Smooth muscle cell (in vitro differentiated cells): ENCODE results near the gene TSSC4. TPM values are rescaled to one million over a fixed set of nuclear protein-coding genes. Genes with fewer than 3 reads are reported as not detected.

ENCODE experiments used
- DNase-seq: peaks from one replicate; lab custom pipeline; 2025; ENCODE audit not compliant: unreplicated experiment; lab: John Stamatoyannopoulos, UW
- H2AFZ ChIP-seq: fragments of 200-600 bp; sonication (generic); 2 replicates; pipeline ENCODE4 v1.6.0; 2016; ENCODE audit warnings: antibody characterized with exemption, low read depth, mild to moderate bottlenecking
- H3F3A ChIP-seq: fragments of 200-600 bp; sonication (generic); 2 replicates; pipeline ENCODE4 v1.6.0; 2017; ENCODE audit warnings: antibody characterized with exemption, low read depth
- H3K27ac ChIP-seq: fragments of 200-600 bp; sonication (generic); 2 replicates; pipeline ENCODE4 v1.5.1; 2016; ENCODE audit warnings: low read depth, mild to moderate bottlenecking
- H3K27me3 ChIP-seq: fragments of 200-600 bp; sonication (generic); 2 replicates; pipeline ENCODE4 v1.6.1; 2016; ENCODE audit warnings: low read depth, mild to moderate bottlenecking
- H3K36me3 ChIP-seq: fragments of 200-600 bp; sonication (generic); 2 replicates; pipeline ENCODE4 v1.5.1; 2016; ENCODE audit warnings: low read depth
- H3K4me1 ChIP-seq: fragments of 200-600 bp; sonication (generic); 2 replicates; pipeline ENCODE4 v1.5.1; 2016; ENCODE audit warnings: low read depth
- H3K4me2 ChIP-seq: fragments of 200-600 bp; sonication (generic); 2 replicates; pipeline ENCODE4 v1.6.0; 2016; ENCODE audit warnings: mild to moderate bottlenecking
- H3K4me3 ChIP-seq: fragments of 200-600 bp; sonication (generic); 2 replicates; pipeline ENCODE4 v1.5.1; 2016; ENCODE audit warnings: mild to moderate bottlenecking
- H3K79me2 ChIP-seq: fragments of 200-600 bp; sonication (generic); 2 replicates; pipeline ENCODE4 v1.6.0; 2016; ENCODE audit warnings: low read depth, mild to moderate bottlenecking
- H3K9ac ChIP-seq: fragments of 200-600 bp; sonication (generic); 2 replicates; pipeline ENCODE4 v1.6.0; 2016; ENCODE audit warnings: low read depth
- H3K9me3 ChIP-seq: fragments of 200-600 bp; sonication (generic); replicated peaks from 2 replicates; pipeline ENCODE4 v1.5.1; 2016; ENCODE audit warnings: low read depth
- H4K20me1 ChIP-seq: fragments of 200-600 bp; sonication (generic); 2 replicates; pipeline ENCODE4 v1.6.0; 2016; ENCODE audit warnings: low read depth
- WGBS: methylation state at CpG from one replicate; pipeline ENCODE4 v1.1.7; 2016; ENCODE audit warnings: low lambda C conversion rate; 5-methylcytosine and 5-hydroxymethylcytosine counted together
- polyA plus RNA-seq: library from polyadenylated mRNA; unstranded; fragments of >200 nt; fragmentation: Nextera tagmentation; extraction: Ambion mirVana; gene quantifications from 2 replicates; pipeline ENCODE4 v1.2.1, GENCODE V29; 2016
- total RNA-seq: library from RNA; depleted of rRNA; stranded (reverse); fragments of >200 nt; gene quantifications from 2 replicates; pipeline ENCODE4 v1.2.3, GENCODE V29; 2014
- TF ChIP-seq, protein P1 (sequence below): fragments of 200-600 bp; sonication (generic); IDR thresholded peaks from 2 replicates; pipeline ENCODE4 v1.5.1; 2017; ENCODE audit warnings: borderline replicate concordance, mild to moderate bottlenecking, antibody characterized with exemption; ENCODE audit not compliant: insufficient read depth, poor library complexity, severe bottlenecking

TSSC4 gene
- total and polyA plus RNA-seq, 2 experiments from 2014 or later, result 32.5 to 82.3 TPM

DNA sequence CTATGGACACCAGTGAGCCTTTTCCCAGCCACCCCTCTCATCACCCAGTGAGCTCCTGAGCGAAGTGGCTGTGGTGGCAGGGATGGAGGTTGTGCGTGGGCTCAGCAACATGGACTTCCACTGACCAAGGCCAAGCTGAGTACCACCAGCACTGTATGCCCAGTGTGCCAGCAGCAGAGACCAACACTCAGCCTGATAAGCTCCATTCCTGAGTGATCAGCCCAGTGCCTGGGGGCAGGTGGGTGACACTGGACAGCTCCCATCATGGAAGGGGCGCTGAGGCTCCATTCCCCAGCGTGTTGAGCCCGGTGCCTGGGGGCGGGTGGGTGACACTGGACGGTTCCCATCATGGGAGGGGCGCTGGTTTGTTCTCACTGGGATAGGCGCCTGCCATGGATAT lies 41.0 kb upstream of the TSSC4 start:
- Histone ChIP-seq H3K9ac (no peak overlapping the region), H3K79me2 (no peaks in the 10 kb centered on the region), H3K36me3 (no peaks in the 10 kb centered on the region), H3K9me3 (no peaks in the 10 kb centered on the region), H3F3A (no peaks in the 10 kb centered on the region), H3K27me3 (no peaks in the 10 kb centered on the region), H2AFZ (no peak overlapping the region), H4K20me1 (no peaks in the 10 kb centered on the region), H3K27ac (no peak overlapping the region), H3K4me1 (no peaks in the 10 kb centered on the region), H3K4me2 (no peak overlapping the region), H3K4me3 (no peak overlapping the region)
- TF ChIP-seq, protein P1, sequence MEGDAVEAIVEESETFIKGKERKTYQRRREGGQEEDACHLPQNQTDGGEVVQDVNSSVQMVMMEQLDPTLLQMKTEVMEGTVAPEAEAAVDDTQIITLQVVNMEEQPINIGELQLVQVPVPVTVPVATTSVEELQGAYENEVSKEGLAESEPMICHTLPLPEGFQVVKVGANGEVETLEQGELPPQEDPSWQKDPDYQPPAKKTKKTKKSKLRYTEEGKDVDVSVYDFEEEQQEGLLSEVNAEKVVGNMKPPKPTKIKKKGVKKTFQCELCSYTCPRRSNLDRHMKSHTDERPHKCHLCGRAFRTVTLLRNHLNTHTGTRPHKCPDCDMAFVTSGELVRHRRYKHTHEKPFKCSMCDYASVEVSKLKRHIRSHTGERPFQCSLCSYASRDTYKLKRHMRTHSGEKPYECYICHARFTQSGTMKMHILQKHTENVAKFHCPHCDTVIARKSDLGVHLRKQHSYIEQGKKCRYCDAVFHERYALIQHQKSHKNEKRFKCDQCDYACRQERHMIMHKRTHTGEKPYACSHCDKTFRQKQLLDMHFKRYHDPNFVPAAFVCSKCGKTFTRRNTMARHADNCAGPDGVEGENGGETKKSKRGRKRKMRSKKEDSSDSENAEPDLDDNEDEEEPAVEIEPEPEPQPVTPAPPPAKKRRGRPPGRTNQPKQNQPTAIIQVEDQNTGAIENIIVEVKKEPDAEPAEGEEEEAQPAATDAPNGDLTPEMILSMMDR, result no peak
- DNase-seq, result no peak
- WGBS, result 90% methylated on average over 9 of the region's 9 CpGs

DNA sequence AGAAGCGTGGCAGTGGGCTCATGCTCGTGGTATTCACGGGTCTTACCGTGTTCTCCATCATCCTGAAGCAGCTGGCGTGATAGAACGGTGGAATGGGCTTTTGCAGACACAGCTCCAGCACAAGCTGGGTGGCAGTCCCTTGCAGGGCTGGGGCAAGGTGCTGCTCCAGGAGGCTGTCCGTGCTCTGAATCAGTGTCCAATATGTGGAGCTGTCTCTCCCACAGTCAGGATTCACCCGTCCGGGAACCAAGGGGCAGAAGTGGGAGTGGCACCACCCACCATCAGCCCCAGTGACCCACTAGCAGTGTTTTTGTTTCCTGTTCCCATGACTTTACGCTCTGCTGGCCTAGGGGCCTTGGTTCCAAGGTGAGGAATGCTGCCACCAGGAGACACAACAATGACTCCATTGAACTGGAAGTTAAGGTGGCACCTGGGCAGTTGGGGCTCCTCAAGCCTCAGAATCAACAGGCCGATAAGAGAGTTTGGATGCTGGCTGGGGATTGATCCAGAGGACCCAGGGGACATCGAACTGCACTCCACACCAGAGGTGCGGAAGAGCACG lies 40.4 kb upstream of the TSSC4 start:
- Histone ChIP-seq H3K4me3 (no peak overlapping the region), H3K9ac (no peak overlapping the region), H3K27me3 (no peaks in the 10 kb centered on the region), H3K27ac (no peak overlapping the region), H3K36me3 (no peaks in the 10 kb centered on the region), H3K9me3 (no peaks in the 10 kb centered on the region), H2AFZ (no peak overlapping the region), H3K79me2 (no peaks in the 10 kb centered on the region), H3F3A (no peaks in the 10 kb centered on the region), H3K4me2 (no peak overlapping the region), H4K20me1 (no peaks in the 10 kb centered on the region), H3K4me1 (no peaks in the 10 kb centered on the region)
- WGBS, result 93% methylated on average over 14 of the region's 14 CpGs
- TF ChIP-seq, protein P1, result no peak
- no peak for DNase-seq

DNA sequence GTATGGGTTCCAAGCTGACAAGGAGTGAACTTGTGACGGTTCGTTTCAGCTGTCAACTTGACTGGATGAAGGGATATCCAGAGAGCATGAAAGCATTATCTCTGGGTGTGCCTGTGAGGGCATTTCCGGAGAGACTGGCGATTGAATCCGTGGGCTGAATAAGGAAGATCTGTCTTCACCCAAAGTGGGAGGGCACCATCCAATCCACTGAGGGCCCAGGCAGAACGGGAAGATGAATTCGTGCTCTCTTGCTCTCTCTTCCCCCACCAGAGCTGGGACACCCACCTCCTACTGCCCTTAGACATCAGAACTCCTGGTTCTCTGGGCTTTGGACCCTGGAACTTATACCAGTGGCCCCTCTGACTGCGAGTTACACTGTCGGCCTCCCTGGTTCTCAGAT lies 39.0 kb upstream of the TSSC4 start:
- Histone ChIP-seq H3K79me2 (no peaks in the 10 kb centered on the region), H3K4me3 (no peak overlapping the region), H3K27me3 (no peaks in the 10 kb centered on the region), H3F3A (no peaks in the 10 kb centered on the region), H3K9me3 (no peaks in the 10 kb centered on the region), H3K36me3 (no peaks in the 10 kb centered on the region), H3K27ac (no peak overlapping the region), H3K9ac (no peak overlapping the region), H3K4me2 (no peak overlapping the region), H4K20me1 (no peaks in the 10 kb centered on the region), H2AFZ (no peak overlapping the region), H3K4me1 (no peaks in the 10 kb centered on the region)
- TF ChIP-seq, protein P1, result no peak
- no peak for DNase-seq
- 82% methylated on average over 9 of the region's 9 CpGs for WGBS

DNA sequence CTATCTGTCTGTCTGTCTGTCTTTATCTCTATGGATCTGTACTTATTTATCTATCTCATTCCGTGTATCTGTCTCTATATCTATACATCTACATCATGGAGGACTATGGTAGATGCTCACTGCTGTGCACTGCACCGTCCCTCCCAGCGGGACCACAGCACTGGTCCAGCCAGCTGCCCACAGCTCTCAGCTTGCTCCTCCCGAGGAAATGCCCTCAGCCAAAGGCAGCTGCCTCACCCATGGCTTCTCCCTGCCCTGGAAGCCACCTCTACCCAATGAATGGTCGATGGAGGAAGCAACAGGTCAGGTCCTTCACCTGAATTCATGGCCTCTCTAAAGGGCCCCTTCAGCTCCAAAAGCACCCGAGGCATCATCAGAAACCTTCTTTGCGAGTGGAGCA lies 38.1 kb upstream of the TSSC4 start:
- TF ChIP-seq, protein P1, result no peak
- Histone ChIP-seq H3K9me3 (no peaks in the 10 kb centered on the region), H3F3A (no peaks in the 10 kb centered on the region), H3K4me1 (no peaks in the 10 kb centered on the region), H4K20me1 (no peaks in the 10 kb centered on the region), H3K27ac (no peak overlapping the region), H3K4me2 (no peak overlapping the region), H3K27me3 (no peaks in the 10 kb centered on the region), H3K36me3 (no peaks in the 10 kb centered on the region), H3K4me3 (no peak overlapping the region), H3K9ac (no peak overlapping the region), H3K79me2 (no peaks in the 10 kb centered on the region), H2AFZ (no peak overlapping the region)
- no peak for DNase-seq
- WGBS, result 95% methylated on average over 7 of the region's 7 CpGs
